Transverse colon (tissue), 4 donors: ENCODE data around the gene FGD4. TPM values are rescaled to one million over a fixed set of nuclear protein-coding genes. Genes with fewer than 3 reads are reported as not detected.

Experiments used
- DNase-seq: peaks from one replicate; pipeline ENCODE4 v3.0.0-alpha.2; 2019
- H3K27ac ChIP-seq, 4 donors: fragments of 200-600 bp; sonication (generic); 2 replicates each; pipeline ENCODE4 v1.5.1; 2016 to 2018; ENCODE audit warnings: inconsistent platforms in 4 of 4
- H3K27me3 ChIP-seq: fragments of 200-600 bp; sonication (generic); 2 replicates; pipeline ENCODE4 v1.5.1; 2017; ENCODE audit warnings: inconsistent platforms
- H3K36me3 ChIP-seq, 4 donors: fragments of 200-600 bp; sonication (generic); 2 replicates each; pipeline ENCODE4 v1.5.1; 2017 to 2019; ENCODE audit warnings: inconsistent platforms in 4 of 4
- H3K4me1 ChIP-seq, 4 donors: fragments of 200-600 bp; sonication (generic); 2 replicates each; pipeline ENCODE4 v1.5.1; 2017 to 2020; ENCODE audit warnings: inconsistent platforms in 4 of 4
- H3K4me3 ChIP-seq, 4 donors: fragments of 200-600 bp; sonication (generic); 1 replicate in 1 of 4; 2 replicates in 3 of 4; pipeline versions ENCODE4 v1.5.1 to v1.6.1; 2017 to 2019; ENCODE audit warnings: inconsistent platforms in 4 of 4
- H3K9me3 ChIP-seq, 2 donors: fragments of 200-600 bp; sonication (generic); 2 replicates each; pipeline ENCODE4 v1.5.1; 2017 to 2019; ENCODE audit warnings: inconsistent platforms in 2 of 2
- CTCF ChIP-seq, 5 experiments: fragments of 200-600 bp in 3 of 5; fragments of 450-650 bp in 2 of 5; sonication (generic) in 3 of 5; IDR thresholded peaks; 1 replicate in 2 of 5; 2 replicates in 3 of 5; pipeline ENCODE4 v1.5.1; 2016 to 2017; ENCODE audit warnings: antibody characterized with exemption in 5 of 5, inconsistent platforms in 3 of 5, mild to moderate bottlenecking in 2 of 5, moderate library complexity in 1 of 5
- EP300 ChIP-seq: sonication (generic); formaldehyde crosslinking; IDR thresholded peaks from one replicate; pipeline ENCODE4 v1.6.1; 2017; ENCODE audit warnings: antibody characterized with exemption, low read depth
- POLR2A ChIP-seq: fragments of 450-650 bp; IDR thresholded peaks from one replicate; pipeline ENCODE4 v1.6.1; 2016; ENCODE audit warnings: antibody characterized with exemption, mild to moderate bottlenecking, moderate library complexity
- POLR2AphosphoS5 ChIP-seq, 3 donors: sonication (generic); formaldehyde crosslinking; IDR thresholded peaks; one replicate each; pipeline ENCODE4 v1.6.1; 2016; ENCODE audit warnings: antibody characterized with exemption in 3 of 3
- WGBS, 2 donors: methylation state at CpG; one replicate each; pipeline ENCODE4 v1.1.5; 2018; ENCODE audit warnings: low coverage in 1 of 2; 5-methylcytosine and 5-hydroxymethylcytosine counted together
- in situ Hi-C, 4 donors: fragments of 200-750 bp; cut with MboI; loops; one replicate each; pipeline versions ENCODE4 v1.15.0 to v1.15.1; 2017; ENCODE audit warnings: low sequenced_read_pairs in 3 of 4, low pct_ligation_motif_present in 1 of 4, low pct_unique_long_range_greater_than_20kb in 1 of 4
- intact Hi-C: fragments of 100-400 bp; cut with DNase I; formaldehyde crosslinking; loops from one replicate; pipeline ENCODE4 v1.15.1; 2023; ENCODE audit warnings: low total_unique reads
- total RNA-seq, 4 donors: library from RNA; depleted of rRNA; stranded (reverse); fragments of >200 nt; gene quantifications; one replicate each; pipeline ENCODE4 v1.1.0, GENCODE V29; 2016

Gene FGD4
- total RNA-seq, 4 donors from 2014 or later = 80.2 to 132 (median 98.2) TPM

- no peak for TF ChIP-seq POLR2A
- TF ChIP-seq POLR2AphosphoS5 (IDR thresholded peaks at IDR 0.05) = no peak
- no peak for TF ChIP-seq CTCF (IDR thresholded peaks at IDR 0.05)
- TF ChIP-seq EP300 = no peak
- 92 to 100% methylated on average over 3 of the region's 3 CpGs for WGBS, 2 donors
- in situ Hi-C loops = loop anchor here in 1 of 4 donors (25.0 kb wide), 1 partner anchor 111 kb away; no protein-coding TSS in a partner anchor
- H3K27me3 ChIP-seq = no peaks in the 10 kb centered on the region
- H3K9me3 ChIP-seq = no peaks in the 10 kb centered on the region
- H3K36me3 ChIP-seq = no peaks in the 10 kb centered on the region
- H3K4me3 ChIP-seq = no peak overlapping the region
- no peak for DNase-seq
- intact Hi-C loops = no loop called here
- H3K27ac ChIP-seq = no peak overlapping the region
- peaks cover 0 to 20% (median 7%) of the 10 kb centered on the region in 4 donors for H3K4me1 ChIP-seq
Measured at GRCh38 chr12:32476446-32476845, 77.1 kb downstream of the FGD4 start.

- DNase-seq = no peak
- Histone ChIP-seq H3K4me3 (no peak overlapping the region), H3K27me3 (no peaks in the 10 kb centered on the region), H3K9me3 (no peaks in the 10 kb centered on the region), H3K27ac (no peak overlapping the region), H3K4me1 (peaks cover 0 to 20% (median 7%) of the 10 kb centered on the region in 4 donors), H3K36me3 (no peaks in the 10 kb centered on the region)
- TF ChIP-seq EP300 (no peak), POLR2AphosphoS5 (IDR thresholded peaks at IDR 0.05) (no peak), POLR2A (no peak), CTCF (IDR thresholded peaks at IDR 0.05) (no peak)
- WGBS, 2 donors = 49 to 72% methylated on average over 2 of the region's 2 CpGs
- intact Hi-C loops (no loop called here), in situ Hi-C loops (loop anchor here in 1 of 4 donors (25.0 kb wide), 1 partner anchor 110 kb away; no protein-coding TSS in a partner anchor)
Measured at GRCh38 chr12:32477714-32478113, 78.4 kb downstream of the FGD4 start.

GRCh38 chr12:32478166-32478565, 78.8 kb downstream of the FGD4 start:
- no peaks in the 10 kb centered on the region for H3K27me3 ChIP-seq
- TF ChIP-seq EP300 = no peak
- no peak for TF ChIP-seq POLR2AphosphoS5 (IDR thresholded peaks at IDR 0.05)
- no peak for TF ChIP-seq CTCF (IDR thresholded peaks at IDR 0.05)
- TF ChIP-seq POLR2A = no peak
- in situ Hi-C loops (loop anchor here in 1 of 4 donors (25.0 kb wide), 1 partner anchor 109 kb away; no protein-coding TSS in a partner anchor), intact Hi-C loops (no loop called here)
- no peak for DNase-seq
- no peaks in the 10 kb centered on the region for H3K36me3 ChIP-seq
- no peaks in the 10 kb centered on the region for H3K9me3 ChIP-seq
- H3K27ac ChIP-seq = peak overlapping the region in 1 of 4 donors; percentile 37
- 87 to 92% methylated on average over 5 to 7 of the region's 7 CpGs for WGBS, 2 donors
- peaks cover 0 to 20% (median 7%) of the 10 kb centered on the region in 4 donors for H3K4me1 ChIP-seq
- H3K4me3 ChIP-seq = no peak overlapping the region

GRCh38 chr12:32478858-32479725, 79.7 kb downstream of the FGD4 start:
- Histone ChIP-seq H3K9me3 (no peaks in the 10 kb centered on the region), H3K27ac (peak overlapping the region; percentile 20 to 44 (median 30)), H3K36me3 (no peaks in the 10 kb centered on the region), H3K4me1 (peaks cover 0 to 20% (median 7%) of the 10 kb centered on the region in 4 donors), H3K4me3 (no peak overlapping the region), H3K27me3 (no peaks in the 10 kb centered on the region)
- 44 to 67% methylated on average over 4 to 5 of the region's 5 CpGs for WGBS, 2 donors
- intact Hi-C loops = no loop called here
- in situ Hi-C loops = loop anchor here in 1 of 4 donors (25.0 kb wide), 1 partner anchor 108 kb away; no protein-coding TSS in a partner anchor
- no peak for DNase-seq
- TF ChIP-seq EP300 (no peak), POLR2AphosphoS5 (IDR thresholded peaks at IDR 0.05) (no peak), POLR2A (no peak), CTCF (IDR thresholded peaks at IDR 0.05) (no peak)
